Muscle layer of colon (tissue), 2 donors: ENCODE results near the gene TGFBR2.

Experiments used
- H3K27ac ChIP-seq: one replicate; pipeline ENCODE4 v1.7.0; 2013; ENCODE audit warnings: low read depth, mild to moderate bottlenecking, low read length, moderate library complexity
- H3K27me3 ChIP-seq, 2 donors: one replicate each; pipeline ENCODE4 v1.7.0; 2013; ENCODE audit warnings: low read length in 2 of 2, mild to moderate bottlenecking in 2 of 2; ENCODE audit not compliant: insufficient read depth in 2 of 2, control insufficient read depth in 1 of 2
- H3K36me3 ChIP-seq: one replicate; pipeline ENCODE4 v1.7.0; 2013; ENCODE audit warnings: mild to moderate bottlenecking, low read length; ENCODE audit not compliant: insufficient read depth
- H3K4me1 ChIP-seq: one replicate; pipeline ENCODE4 v1.7.0; 2013; ENCODE audit warnings: mild to moderate bottlenecking, low read length; ENCODE audit not compliant: insufficient read depth
- H3K4me3 ChIP-seq, 2 donors: one replicate each; pipeline ENCODE4 v1.7.0; 2013; ENCODE audit warnings: low read length in 2 of 2, low read depth in 1 of 2, mild to moderate bottlenecking in 1 of 2, moderate library complexity in 1 of 2
- H3K9ac ChIP-seq: one replicate; pipeline ENCODE4 v1.7.0; 2013; ENCODE audit warnings: low read length
- H3K9me3 ChIP-seq: one replicate; pipeline ENCODE4 v1.7.0; 2013; ENCODE audit warnings: mild to moderate bottlenecking, low read length
- donor health status: abdominal sarcoma.
- donor health status: Adenocarcinoma of cecum.

The TGFBR2 gene

DNA sequence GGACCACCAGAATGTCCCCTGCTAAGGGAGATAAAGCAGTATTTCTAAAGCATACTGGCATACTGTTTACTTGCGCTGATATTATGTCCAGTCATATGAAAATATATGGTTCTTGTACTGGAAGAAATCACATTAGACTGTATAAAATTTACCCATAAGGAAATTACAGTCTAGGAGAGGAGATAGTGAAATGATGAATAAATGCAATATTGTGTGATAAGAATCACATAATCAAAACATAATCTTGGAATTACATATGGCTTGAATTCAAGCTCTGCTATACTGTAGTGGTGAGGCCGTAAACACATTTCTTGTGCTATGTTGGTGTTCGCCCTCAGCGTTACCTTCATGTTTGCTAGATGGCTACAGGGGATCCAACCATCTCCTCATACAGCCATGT is 20.7 kb upstream of the TGFBR2 start:
- Histone ChIP-seq H3K36me3 (no peaks in the 10 kb centered on the region), H3K4me3 (no peak overlapping the region), H3K9ac (no peak overlapping the region), H3K27ac (no peak overlapping the region), H3K4me1 (no peaks in the 10 kb centered on the region), H3K27me3 (no peaks in the 10 kb centered on the region), H3K9me3 (no peaks in the 10 kb centered on the region)

DNA sequence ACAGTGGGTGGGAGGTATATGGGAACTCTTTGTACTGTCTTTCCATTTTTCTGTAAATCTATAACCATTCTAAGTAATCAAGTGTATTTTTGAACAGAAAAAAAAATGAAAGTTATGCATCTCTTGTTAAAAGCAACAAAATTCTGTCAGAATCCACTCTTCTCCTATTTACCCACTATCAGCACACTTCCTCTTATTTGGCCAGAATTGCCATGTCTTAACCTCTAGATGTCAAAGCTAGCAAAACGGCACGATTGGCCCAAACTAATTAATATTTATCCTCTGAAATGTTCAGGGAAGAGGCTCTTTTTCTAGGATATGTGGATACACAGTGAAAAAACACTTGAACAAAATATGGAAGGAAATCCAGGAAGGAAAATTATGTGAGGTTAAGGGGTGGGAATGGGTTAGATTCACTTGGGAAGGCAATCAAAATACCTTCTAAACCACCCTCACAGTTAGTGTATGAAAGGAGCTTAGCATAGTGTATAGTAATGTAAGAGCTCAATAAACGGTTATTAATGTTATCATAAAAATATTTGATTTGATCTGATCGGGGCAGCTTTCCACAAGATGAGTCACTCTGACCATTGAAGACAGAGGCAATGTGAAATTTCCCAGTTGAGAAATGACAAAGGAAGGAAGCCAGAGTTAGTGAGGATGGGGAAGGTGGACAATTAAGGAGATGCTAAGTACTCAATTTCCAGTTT is 20.1 kb upstream of the TGFBR2 start:
- Histone ChIP-seq H3K9me3 (no peaks in the 10 kb centered on the region), H3K4me3 (no peak overlapping the region), H3K27me3 (no peaks in the 10 kb centered on the region), H3K36me3 (no peaks in the 10 kb centered on the region), H3K9ac (no peak overlapping the region), H3K27ac (no peak overlapping the region), H3K4me1 (no peaks in the 10 kb centered on the region)

DNA sequence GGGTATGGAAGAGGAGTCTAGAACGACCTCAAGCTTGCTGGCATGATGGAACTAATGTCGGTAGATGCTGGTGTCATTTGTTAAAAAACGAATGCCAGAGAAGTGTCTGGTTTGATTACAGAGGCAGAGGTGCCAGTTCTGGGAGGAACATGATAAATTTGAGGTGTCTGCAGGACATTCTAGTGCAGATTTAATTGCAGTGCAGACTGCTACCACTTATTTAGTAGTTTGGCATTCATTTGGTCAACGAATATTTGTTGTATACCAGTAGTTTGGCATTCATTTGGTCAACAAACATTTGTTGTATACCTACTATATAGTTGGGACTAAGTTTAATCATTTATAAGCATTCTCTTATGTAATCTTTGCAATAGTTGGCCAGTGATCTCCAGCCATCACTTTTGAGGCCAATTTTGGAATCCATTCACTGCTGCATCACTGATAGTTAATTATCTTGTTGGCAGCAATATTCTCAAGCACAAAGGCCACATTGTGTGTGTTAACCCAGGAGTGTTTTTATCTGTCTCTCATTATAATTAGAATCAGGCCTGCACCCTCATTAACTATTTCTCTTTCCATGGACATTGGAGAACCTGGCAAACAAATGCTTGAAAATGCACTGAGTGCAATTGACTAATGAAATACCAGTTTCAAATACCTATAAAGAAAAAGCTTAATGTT is 19.5 kb upstream of the TGFBR2 start:
- H3K9ac ChIP-seq: no peak overlapping the region
- H3K27me3 ChIP-seq: no peaks in the 10 kb centered on the region
- H3K4me3 ChIP-seq: no peak overlapping the region
- no peaks in the 10 kb centered on the region for H3K36me3 ChIP-seq
- H3K9me3 ChIP-seq: no peaks in the 10 kb centered on the region
- H3K27ac ChIP-seq: no peak overlapping the region
- H3K4me1 ChIP-seq: no peaks in the 10 kb centered on the region

DNA sequence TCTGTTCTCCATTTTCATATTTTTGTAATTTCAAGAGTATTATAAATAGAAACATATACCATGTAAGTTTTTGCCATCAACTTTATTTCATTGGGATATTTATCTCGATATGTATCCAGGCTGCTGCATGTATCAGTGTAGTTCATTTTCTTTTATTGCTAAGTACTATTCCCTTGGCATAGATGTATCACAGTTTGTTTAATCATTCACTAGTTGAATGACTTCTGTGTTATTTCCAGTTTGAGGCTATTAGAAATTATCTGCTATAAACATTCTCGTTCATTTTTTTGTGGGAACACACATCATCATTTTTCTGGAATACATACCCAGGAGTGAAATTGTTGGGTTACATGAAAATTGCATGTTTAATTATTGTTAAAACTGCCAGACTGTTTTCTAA is 18.5 kb upstream of the TGFBR2 start:
- Histone ChIP-seq H3K9ac (no peak overlapping the region), H3K36me3 (no peaks in the 10 kb centered on the region), H3K9me3 (no peaks in the 10 kb centered on the region), H3K27ac (no peak overlapping the region), H3K27me3 (no peaks in the 10 kb centered on the region), H3K4me3 (no peak overlapping the region), H3K4me1 (no peaks in the 10 kb centered on the region)

DNA sequence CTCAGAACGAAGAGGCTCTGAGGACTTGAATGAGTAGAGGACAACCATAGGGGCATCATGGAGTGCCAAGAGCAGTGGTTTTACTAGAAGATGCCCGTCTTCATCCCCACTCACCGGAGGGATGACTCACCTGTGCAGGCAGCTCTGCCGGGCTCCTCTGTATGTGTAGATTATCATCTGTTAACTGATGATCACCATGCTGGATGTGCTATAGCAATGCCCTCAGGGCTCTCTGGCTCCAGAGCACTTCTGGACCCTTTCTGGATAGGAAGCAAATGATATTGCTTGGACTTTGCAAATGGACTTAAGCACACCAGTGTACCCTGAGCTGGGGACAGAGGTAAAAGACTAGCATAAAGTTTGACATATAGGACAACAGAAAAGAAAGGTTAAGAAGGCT is 10.2 kb upstream of the TGFBR2 start:
- Histone ChIP-seq H3K9me3 (no peaks in the 10 kb centered on the region), H3K27ac (no peak overlapping the region), H3K36me3 (no peaks in the 10 kb centered on the region), H3K4me3 (no peak overlapping the region), H3K9ac (no peak overlapping the region), H3K4me1 (peaks cover 12% of the 10 kb centered on the region), H3K27me3 (no peaks in the 10 kb centered on the region)

DNA sequence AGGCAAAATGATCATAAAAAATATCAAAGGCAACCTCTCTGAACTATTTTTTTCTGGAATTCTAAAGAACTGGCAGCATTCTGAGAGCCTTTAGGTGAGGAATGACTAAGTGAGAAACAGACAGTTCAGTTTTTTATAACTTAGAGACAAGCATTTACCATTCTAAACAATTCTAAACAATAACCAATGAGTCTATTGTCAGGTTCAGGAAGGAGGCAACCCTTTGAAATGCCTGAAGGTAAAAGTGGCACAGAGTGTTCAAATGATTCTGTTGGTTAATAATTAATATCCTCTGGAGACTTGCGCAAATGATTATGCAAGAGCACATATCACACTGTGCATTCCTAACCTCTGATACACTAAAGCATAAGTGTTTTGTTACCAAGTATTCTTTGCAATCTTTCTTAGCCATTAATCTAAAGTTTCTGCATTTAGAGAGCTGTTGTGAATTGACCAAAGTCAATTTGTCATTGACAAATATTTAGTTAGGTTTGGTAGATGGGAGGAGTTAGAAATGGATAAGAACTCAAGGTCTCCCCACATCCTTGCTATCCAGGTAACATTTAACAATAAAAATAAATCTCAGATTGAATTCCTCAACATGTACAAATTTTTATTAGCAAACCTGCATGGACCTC is 9.2 kb upstream of the TGFBR2 start:
- Histone ChIP-seq H3K9ac (no peak overlapping the region), H3K27ac (no peak overlapping the region), H3K27me3 (no peaks in the 10 kb centered on the region), H3K9me3 (no peaks in the 10 kb centered on the region), H3K4me1 (peaks cover 12% of the 10 kb centered on the region), H3K36me3 (no peaks in the 10 kb centered on the region), H3K4me3 (no peak overlapping the region)

DNA sequence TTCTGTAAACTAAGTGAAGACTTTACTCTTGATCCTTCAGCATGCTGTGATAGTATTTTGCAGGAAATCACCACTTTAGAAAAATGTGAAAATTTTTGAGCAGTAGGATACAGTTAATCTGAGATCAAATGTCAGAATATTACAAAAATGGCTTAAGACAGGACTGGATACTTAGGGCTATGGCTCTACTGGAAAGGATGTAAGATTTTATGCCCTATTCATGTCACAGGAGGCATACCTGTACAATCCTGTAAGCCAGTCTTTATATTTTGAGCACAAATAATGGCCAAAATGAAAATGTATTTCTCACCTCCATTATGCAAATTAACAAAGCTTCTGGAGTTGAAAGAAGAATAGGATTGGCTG is 8.6 kb upstream of the TGFBR2 start:
- Histone ChIP-seq H3K9me3 (no peaks in the 10 kb centered on the region), H3K36me3 (no peaks in the 10 kb centered on the region), H3K9ac (no peak overlapping the region), H3K4me3 (no peak overlapping the region), H3K27me3 (no peaks in the 10 kb centered on the region), H3K4me1 (peaks cover 12% of the 10 kb centered on the region), H3K27ac (no peak overlapping the region)

DNA sequence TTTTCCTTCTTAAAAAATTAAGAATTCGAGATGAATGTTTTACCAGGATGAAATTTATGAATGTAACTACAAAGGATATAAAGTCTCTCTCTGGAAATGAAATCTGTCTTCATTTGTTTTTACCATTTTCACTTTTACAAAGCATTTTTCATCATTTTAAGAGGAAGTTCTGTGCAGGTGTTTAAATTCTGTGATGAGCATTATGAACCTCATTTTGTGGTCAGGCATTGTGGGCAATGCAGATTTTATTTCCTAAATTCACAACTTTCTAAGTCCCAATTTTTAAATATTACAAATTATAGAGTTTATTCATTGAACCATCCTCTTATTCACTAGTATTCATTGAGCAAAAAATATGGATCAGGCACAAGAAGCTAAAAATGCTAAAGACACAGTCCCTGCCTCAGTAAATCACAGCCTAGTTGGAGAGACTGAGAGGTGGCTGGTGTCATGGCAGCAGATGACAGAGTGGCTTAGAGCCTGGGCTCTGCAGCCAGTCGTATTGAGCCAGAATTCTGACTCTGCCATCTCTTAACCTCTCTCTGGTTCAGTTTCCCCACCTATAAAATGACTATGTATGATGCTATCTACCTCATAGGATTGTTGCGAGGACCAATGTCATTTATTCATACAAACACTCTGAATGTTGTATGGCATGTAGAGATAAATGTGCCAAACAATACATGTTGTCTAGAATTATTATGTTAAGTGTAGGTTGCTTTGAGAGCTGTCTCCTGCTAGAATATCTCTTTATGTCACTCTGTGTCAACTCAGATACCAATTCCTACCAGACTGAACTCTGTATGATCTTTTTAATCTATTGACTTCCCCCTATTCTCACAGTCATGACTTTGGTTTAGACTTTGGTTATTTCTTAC is 7.5 kb upstream of the TGFBR2 start:
- Histone ChIP-seq H3K9me3 (no peaks in the 10 kb centered on the region), H3K4me3 (no peak overlapping the region), H3K27me3 (no peaks in the 10 kb centered on the region), H3K4me1 (peaks cover 12% of the 10 kb centered on the region), H3K27ac (no peak overlapping the region), H3K36me3 (no peaks in the 10 kb centered on the region), H3K9ac (no peak overlapping the region)

DNA sequence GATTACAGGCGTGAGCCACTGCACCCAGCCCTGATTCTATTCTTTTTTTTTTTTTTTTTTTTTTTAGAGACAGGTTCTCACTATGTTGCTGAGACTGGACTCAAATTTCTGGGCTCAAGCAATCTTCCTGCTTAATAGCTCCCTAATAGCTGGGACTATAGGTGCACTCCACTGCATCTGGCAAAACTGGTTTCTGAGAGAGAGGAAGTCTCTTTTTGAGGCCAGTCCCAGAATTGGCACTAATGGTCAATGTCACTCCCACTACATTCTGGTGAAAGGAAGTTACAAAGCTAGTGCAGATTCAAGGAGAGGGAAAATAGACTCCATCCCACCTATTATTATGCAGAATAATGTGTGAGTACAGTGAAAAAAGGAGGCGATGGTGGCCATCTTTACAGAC is 5.8 kb upstream of the TGFBR2 start:
- H3K27ac ChIP-seq: no peak overlapping the region
- H3K4me3 ChIP-seq: no peak overlapping the region
- peaks cover 21% of the 10 kb centered on the region for H3K4me1 ChIP-seq
- H3K9ac ChIP-seq: no peak overlapping the region
- H3K9me3 ChIP-seq: no peaks in the 10 kb centered on the region
- no peaks in the 10 kb centered on the region for H3K36me3 ChIP-seq
- no peaks in the 10 kb centered on the region for H3K27me3 ChIP-seq

DNA sequence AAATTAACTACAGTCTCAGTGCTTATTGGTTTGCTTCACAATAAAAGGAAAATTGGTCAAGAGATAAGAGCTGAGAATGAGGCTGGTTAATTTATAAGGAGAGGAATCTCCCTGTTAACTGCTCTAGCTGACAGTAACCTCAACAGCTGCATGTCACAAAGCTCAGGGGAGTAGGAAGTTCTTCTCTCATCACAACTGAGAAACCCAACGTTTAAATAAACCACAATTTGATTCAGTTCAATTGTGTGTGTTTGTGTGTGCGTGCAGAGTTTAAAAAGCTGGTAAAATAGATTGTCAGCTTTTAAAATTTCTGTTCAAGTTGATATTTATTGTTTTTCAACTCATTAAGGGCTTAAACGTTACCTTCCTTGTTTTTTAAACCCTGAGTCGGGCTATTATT is 3.5 kb upstream of the TGFBR2 start:
- no peaks in the 10 kb centered on the region for H3K9me3 ChIP-seq
- peaks cover 12% of the 10 kb centered on the region for H3K4me1 ChIP-seq
- H3K27me3 ChIP-seq: no peaks in the 10 kb centered on the region
- no peak overlapping the region for H3K27ac ChIP-seq
- no peak overlapping the region for H3K4me3 ChIP-seq
- no peaks in the 10 kb centered on the region for H3K36me3 ChIP-seq
- H3K9ac ChIP-seq: no peak overlapping the region

DNA sequence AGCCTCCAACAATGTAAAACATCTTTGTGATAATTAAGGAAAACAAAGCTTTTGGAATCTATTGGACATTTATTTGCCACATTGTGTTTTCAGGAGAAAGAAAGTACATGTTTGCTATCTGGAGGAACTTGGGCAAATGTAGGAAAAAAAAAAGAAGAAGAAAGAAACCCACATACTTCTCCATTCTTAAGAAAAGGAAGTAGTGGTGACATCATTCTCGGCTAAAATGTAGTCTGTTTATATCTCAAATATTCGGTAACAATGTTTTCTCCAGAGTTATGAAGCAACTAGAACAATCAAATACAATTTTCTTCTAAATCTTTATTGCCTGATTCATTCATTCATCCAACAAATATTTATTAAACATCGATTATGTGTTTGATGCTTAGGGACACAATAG is 2.3 kb upstream of the TGFBR2 start:
- no peaks in the 10 kb centered on the region for H3K36me3 ChIP-seq
- no peaks in the 10 kb centered on the region for H3K27me3 ChIP-seq
- H3K9me3 ChIP-seq: no peaks in the 10 kb centered on the region
- H3K27ac ChIP-seq: no peak overlapping the region
- H3K9ac ChIP-seq: no peak overlapping the region
- no peak overlapping the region for H3K4me3 ChIP-seq
- peaks cover 21% of the 10 kb centered on the region for H3K4me1 ChIP-seq
